ENCODE measurements around the gene PRAF2. TPM values are rescaled to one million over a fixed set of nuclear protein-coding genes. Genes with fewer than 3 reads are reported as not detected.

PRAF2 gene
- total and polyA plus RNA-seq, 5 experiments from 2014 or later: 22.9 to 52.9 (median 39.0) TPM

DNA sequence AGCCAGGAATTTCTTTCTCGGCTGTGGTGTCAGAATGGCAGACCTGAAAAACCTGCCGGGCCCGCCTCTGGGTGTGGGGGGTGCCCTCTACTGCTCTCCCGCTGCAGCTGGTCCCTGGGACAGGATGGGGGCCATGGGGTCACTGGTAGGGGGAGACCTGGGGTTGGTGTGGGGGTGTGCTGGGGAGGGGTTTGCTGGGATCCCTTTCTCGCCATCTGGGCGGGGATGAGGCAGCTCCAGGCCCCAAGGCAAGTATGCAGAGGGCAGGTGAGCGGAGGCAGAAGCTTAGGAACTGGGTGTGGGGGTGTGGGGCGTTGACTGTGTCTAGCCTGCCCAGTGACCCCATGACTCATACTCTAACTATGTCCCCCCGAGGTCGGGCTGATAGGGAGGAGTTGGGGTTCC lies 14.1 kb downstream of the PRAF2 start:
- no peak for DNase-seq
- H3K27ac Mint-ChIP-seq: peak overlapping the region in 3 of 10 donors; percentile 47 to 73 (median 58)
- no peak overlapping the region for H3K4me3 Mint-ChIP-seq
- ATAC-seq: no peak
- H3K9me3 Mint-ChIP-seq: no peaks in the 10 kb centered on the region
- H3K36me3 Mint-ChIP-seq: peaks cover 0 to 10% (median 0%) of the 10 kb centered on the region in 3 donors
- no peaks in the 10 kb centered on the region for H3K27me3 Mint-ChIP-seq
- H3K4me1 Mint-ChIP-seq: peaks cover 8 to 25% (median 11%) of the 10 kb centered on the region in 4 donors
- POLR2A ChIA-PET: no interaction called here

DNA sequence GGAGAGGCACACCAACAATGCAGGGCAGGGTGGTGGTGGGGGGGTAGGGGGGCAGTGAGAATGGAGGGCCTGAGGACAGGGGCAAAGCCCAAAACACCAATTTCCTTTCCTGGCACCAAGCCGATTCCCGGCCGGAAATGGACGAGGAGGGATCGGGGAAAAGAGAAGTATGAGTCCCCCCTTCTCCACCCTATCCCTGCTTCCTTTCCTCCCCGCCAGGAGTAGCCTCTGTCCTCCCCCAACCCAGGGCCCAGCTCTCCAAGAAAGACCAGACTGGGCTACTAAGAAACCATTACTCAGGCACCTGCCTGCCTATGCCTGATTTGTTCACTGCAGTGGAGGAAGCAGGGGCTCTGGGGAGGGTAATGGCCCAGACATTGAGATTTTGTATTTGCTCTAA lies 14.6 kb downstream of the PRAF2 start:
- Mint-ChIP-seq H3K27me3 (no peaks in the 10 kb centered on the region), H3K9me3 (no peaks in the 10 kb centered on the region), H3K4me1 (peaks cover 13 to 30% (median 16%) of the 10 kb centered on the region in 4 donors), H3K4me3 (no peak overlapping the region), H3K36me3 (peaks cover 0 to 10% (median 0%) of the 10 kb centered on the region in 3 donors), H3K27ac (peak overlapping the region in 3 of 10 donors; percentile 43 to 71 (median 47))
- DNase-seq (no peak), ATAC-seq (no peak)
- POLR2A ChIA-PET: interaction anchor here (1.2 kb wide), 1 partner anchor 16 kb away, joined by 5 read pairs; the partner anchor contains the start of gene TFE3

DNA sequence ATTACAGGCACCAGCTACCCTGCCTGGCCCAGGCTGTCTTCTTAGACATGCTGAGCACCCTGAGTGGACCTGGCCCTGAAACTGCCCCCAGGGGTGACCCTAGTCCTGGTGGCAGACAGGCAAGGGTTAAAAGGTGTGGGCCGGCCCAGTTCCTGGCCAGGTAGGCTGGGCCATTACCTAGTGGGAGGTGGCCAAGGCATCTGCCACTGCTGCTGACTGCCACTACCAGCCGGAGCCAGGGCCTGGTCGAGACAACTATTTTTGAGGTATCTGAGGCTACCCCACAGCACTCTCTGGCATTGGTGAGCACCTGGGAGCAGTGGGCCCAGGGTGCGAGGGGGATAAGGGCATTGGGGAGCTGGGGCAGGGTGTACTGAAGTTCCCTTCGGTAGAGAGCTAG lies 15.0 kb downstream of the PRAF2 start, which contains the start of gene CCDC120:
Gene CCDC120, plus strand, starts transcription at position 206 of the 400 bp plus-strand sequence. CDS start 3,043 bp downstream, outside the sequence.
- peak within 1 kb of the TSS in 5 of 10 donors; percentile 43 to 73 (median 58) for H3K27ac Mint-ChIP-seq
- no peak within 1 kb of the TSS for H3K4me3 Mint-ChIP-seq

DNA sequence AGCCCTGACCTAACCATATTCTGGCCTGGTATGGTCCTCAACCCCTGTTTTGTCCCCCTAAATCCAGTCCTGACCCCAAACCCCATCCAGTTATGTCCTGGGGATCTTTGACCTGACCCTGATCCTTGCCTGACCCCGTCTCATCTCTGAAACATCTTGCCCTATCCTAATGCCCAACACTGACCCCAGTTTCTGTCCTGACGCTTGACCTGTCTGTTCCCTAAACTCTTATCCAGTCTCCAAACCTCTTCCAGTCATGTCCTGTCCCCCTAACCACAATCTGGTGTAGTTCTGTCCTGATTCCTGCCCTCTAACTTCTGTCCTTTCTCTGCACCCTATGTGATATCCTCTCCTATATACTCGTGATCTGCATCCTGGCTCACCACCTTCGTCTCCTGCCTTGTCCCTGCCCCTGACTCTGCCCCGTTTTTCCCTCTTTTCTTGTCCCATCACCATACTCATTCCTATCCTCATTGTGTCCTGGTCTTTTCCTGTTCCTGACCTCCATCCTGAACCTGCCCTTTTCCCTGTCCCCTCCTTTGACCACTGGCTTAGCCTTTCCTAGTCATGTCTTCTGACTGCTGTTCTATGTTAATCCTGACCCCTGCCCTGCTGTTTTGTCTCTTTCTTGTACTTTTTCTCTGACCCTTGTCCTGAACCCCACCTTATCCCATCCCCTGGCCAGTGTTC lies 19.6 kb downstream of the PRAF2 start:
- H3K36me3 Mint-ChIP-seq: no peaks in the 10 kb centered on the region
- ATAC-seq (no peak), DNase-seq (no peak)
- H3K4me3 Mint-ChIP-seq: peak overlapping the region; percentile 67 to 93 (median 86)
- peak overlapping the region; percentile 73 to 98 (median 93) for H3K27ac Mint-ChIP-seq
- peaks cover 0 to 2% (median 0%) of the 10 kb centered on the region in 9 donors for H3K9me3 Mint-ChIP-seq
- H3K4me1 Mint-ChIP-seq: peaks cover 22 to 40% (median 29%) of the 10 kb centered on the region in 4 donors
- POLR2A ChIA-PET: no interaction called here
- no peaks in the 10 kb centered on the region for H3K27me3 Mint-ChIP-seq

More for the DNA sequence above, 15.0 kb downstream of the PRAF2 start, which contains the start of gene CCDC120:
- Mint-ChIP-seq H3K9me3 (no peaks in the 10 kb centered on the region), H3K36me3 (peaks cover 0 to 10% (median 0%) of the 10 kb centered on the region in 3 donors), H3K4me1 (peaks cover 17 to 33% (median 20%) of the 10 kb centered on the region in 4 donors), H3K27me3 (no peaks in the 10 kb centered on the region)
- POLR2A ChIA-PET: interaction anchor here (1.2 kb wide), 1 partner anchor 15 kb away, joined by 5 read pairs; the partner anchor contains the start of gene TFE3
- ATAC-seq (no peak), DNase-seq (no peak)

DNA sequence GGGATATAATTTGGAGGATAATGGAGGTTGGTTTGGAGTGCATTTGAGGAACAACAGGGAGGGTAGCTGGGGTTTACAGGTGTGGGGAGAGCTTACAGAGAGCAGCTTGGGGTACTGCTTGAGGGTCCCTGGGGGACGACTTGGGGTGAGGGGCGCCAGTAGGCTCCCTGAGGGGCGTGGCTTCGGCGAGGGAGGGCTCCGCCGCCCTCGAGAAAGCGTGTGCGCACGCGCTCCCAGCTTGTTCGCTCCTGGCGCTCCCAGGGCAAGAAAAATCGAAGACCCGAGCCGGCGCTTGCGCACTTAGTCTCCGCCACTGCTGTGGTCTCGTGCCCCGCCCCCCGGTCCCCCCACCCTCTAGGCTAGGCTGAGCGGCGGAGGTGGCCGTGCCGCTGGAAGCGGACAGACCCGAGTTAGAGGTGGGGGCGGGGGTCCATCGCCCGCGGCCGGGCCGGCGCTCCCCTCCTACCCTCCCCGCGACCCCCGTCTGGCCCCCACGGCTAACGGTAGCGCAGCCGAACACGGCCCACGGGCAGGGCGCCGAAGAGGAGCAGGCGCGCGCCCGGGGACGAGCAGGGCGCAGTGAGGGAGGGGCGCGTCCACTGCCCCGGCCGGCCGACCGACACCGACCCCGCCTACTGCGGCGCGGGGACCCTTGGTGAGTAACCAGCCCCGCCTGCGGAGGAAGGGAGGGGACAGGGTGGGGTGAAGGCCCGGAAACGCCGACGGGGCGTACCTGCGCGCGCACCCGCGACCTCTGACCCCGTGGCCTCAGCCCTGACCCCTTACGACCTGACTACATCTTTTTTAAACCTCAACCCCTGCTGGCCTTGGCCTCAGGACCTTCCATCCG lies 20.4 kb downstream of the PRAF2 start:
- no peaks in the 10 kb centered on the region for H3K36me3 Mint-ChIP-seq
- POLR2A ChIA-PET: interaction anchor here (1.0 to 1.2 kb wide), 2 partner anchors 9 to 96 kb away, joined by 3 read pairs; partner anchors contain the start of gene OTUD5
- peak overlapping the region; percentile 86 to 98 (median 93) for H3K27ac Mint-ChIP-seq
- DNase-seq: peak; percentile 43 to 84 (median 46)
- H3K4me3 Mint-ChIP-seq: peak overlapping the region; percentile 73 to 93 (median 86)
- H3K9me3 Mint-ChIP-seq: peaks cover 0 to 2% (median 0%) of the 10 kb centered on the region in 9 donors
- peak; percentile 81 to 86 for ATAC-seq
- no peaks in the 10 kb centered on the region for H3K27me3 Mint-ChIP-seq
- H3K4me1 Mint-ChIP-seq: peaks cover 22 to 40% (median 29%) of the 10 kb centered on the region in 4 donors

DNA sequence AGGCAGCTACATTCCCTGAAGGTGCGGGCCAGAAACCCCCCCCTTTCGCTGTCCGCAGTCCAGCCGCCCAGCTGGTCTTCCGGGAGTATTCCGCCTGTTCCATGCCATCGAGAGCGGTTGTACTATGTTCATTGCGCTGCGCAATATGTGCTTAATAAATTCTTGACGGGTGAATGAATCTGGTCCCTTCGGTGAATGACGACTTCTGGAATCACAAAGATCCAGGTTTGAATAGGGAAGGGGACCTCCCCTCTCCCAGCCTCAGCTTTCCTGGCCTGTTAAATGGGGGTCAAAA lies 29.9 kb downstream of the PRAF2 start:
- Mint-ChIP-seq H3K27me3 (no peaks in the 10 kb centered on the region), H3K27ac (peak overlapping the region; percentile 83 to 96 (median 94)), H3K4me3 (peak overlapping the region in 9 of 10 donors; percentile 81 to 94 (median 84)), H3K36me3 (peaks cover 0 to 6% (median 0%) of the 10 kb centered on the region in 3 donors), H3K4me1 (peaks cover 11 to 37% (median 34%) of the 10 kb centered on the region in 4 donors), H3K9me3 (no peaks in the 10 kb centered on the region)
- POLR2A ChIA-PET: interaction anchor here (0.7 to 3.2 kb wide), 7 partner anchors 9 to 132 kb away, joined by 3 to 15 read pairs (median 5); partner anchors contain the start of genes CCDC120, GRIPAP1, OTUD5 and PRAF2
- no peak for ATAC-seq
- no peak for DNase-seq

DNA sequence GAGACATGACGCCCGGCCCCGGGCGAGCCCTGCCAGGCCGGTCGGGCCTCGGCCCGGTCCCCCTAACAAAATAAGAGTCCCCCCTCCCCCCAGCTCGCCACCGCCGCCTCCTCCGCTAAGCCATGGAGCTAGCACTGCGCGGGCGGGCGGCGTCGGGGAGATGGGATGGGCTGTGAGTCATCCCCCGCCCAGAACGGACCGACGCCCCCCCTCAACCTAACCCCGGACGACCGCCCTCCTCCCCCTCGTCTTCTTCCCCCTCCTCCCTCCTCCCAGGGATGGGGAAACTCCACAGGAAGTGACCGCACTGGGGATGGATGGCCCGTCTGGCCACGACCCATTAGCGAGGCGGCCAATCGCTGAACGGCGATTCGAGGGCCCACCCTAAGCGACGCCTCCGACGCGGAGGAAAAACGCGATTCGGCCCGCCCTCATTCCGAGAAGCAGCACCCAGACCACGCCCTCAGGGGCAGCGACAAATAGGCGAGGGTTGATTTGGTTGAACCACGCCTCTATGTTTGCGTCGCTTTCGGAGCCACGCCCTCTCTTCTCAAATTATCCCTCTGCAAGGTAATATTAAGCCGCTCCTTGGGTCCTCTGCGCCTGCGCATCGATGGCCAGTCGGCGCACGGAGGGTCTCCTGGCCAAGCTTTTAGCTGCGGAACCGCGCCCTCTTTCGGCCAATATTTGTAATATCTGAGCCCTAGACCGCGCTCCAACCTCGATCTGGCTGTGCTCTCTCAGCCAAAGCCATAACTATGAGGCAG lies 30.4 kb downstream of the PRAF2 start, which contains the start of gene TFE3:
Gene TFE3, minus strand, starts transcription at position 138 of the 767 bp plus-strand sequence. Its CDS starts 131 bp downstream, at position 7.
- peak within 1 kb of the TSS; percentile 81 to 94 (median 88) for H3K4me3 Mint-ChIP-seq
- peaks cover 13 to 40% (median 35%) of the 10 kb centered on the region in 4 donors for H3K4me1 Mint-ChIP-seq
- no peaks in the 10 kb centered on the region for H3K9me3 Mint-ChIP-seq
- H3K27me3 Mint-ChIP-seq: no peaks in the 10 kb centered on the region
- ATAC-seq (peak; percentile 88 to 89), DNase-seq (peak; percentile 83 to 98 (median 94))
- H3K27ac Mint-ChIP-seq: peak within 1 kb of the TSS; percentile 83 to 96 (median 94)
- H3K36me3 Mint-ChIP-seq: peaks cover 0 to 12% (median 3%) of the 10 kb centered on the region in 3 donors
- POLR2A ChIA-PET: interaction anchor here (0.6 to 3.2 kb wide), 13 partner anchors 10 to 455 kb away, joined by 3 to 15 read pairs (median 4); partner anchors contain the start of genes CCDC120, GRIPAP1, OTUD5 and PRAF2

DNA sequence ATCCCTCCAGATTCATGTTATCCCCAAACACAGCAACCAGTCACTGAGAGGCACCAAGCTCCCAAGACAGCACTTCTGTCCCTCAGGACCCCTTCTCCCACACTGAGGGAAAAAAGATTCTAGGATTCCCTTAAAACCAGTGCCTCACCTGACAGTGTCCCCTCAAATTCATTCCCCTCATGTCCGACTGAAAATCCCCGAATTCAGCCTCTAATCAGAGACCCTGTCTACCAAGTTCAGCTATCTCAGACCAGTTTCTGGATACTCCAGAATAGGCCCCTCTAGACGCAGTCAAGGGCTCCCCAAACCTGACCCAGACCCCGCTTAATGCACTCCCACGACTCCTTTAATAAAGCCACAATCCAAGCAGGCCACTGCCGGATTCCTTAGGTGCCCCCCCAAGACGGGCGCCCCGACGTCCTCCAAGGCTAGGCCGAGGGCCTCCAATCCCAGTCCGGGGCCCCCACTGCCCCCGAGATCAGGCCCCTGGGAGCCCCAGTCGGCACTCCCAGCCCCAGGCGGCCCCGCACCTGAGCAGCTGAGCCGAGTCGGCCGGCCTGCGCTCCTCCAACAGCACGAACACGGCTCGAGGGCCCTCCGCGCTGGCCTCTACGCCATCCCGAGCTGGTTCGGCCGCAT lies 31.1 kb downstream of the PRAF2 start:
- no peaks in the 10 kb centered on the region for H3K9me3 Mint-ChIP-seq
- POLR2A ChIA-PET: interaction anchor here (0.6 to 3.2 kb wide), 12 partner anchors 16 to 151 kb away, joined by 3 to 15 read pairs (median 4); partner anchors contain the start of genes CCDC120, GPKOW, GRIPAP1 and OTUD5
- ATAC-seq (peak; percentile 1 to 12), DNase-seq (no peak)
- peak overlapping the region; percentile 81 to 94 (median 88) for H3K4me3 Mint-ChIP-seq
- no peaks in the 10 kb centered on the region for H3K27me3 Mint-ChIP-seq
- peaks cover 0 to 13% (median 3%) of the 10 kb centered on the region in 3 donors for H3K36me3 Mint-ChIP-seq
- H3K4me1 Mint-ChIP-seq: peaks cover 13 to 40% (median 35%) of the 10 kb centered on the region in 4 donors
- peak overlapping the region; percentile 83 to 96 (median 94) for H3K27ac Mint-ChIP-seq

DNA sequence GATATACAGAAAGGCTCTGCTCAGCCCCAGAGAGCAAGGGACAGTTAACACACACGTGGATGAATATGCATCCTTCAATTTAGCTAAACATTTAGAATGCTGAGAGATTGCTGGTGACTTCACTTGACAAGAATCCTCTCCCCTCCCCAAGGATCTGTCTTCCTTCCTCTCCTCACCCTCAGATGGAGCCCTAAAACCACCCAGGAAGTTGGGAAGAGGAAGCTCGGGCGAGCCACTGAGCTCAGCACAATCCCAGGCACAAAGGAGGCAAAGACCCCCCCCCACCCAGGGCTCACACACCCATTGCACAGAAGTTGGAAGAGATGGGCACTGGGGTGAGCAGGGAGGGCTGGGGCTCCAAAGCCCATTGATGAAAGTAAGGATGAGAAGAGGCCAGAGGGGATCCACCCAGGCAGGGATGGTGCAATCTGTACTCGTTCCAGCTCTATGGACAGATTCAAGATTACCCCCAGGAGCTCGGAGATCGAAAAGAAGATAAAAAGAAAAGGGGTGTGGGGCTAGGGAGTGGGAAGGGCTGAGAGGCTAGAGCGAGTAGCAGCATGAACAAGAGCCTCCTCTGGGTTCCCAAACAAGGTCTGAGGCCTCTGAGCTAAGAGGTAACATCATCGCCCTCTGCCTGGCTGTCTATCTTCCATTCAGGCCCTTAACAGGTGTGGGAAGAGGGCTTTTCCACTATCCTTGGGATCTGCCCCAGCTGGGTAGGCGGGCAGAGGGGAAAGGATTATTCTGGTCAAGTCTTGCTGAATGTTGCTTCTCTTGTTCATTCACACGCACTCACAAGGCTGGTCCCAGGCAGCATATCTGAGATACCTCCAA lies 31.8 kb downstream of the PRAF2 start:
- POLR2A ChIA-PET: interaction anchor here (0.6 to 3.2 kb wide), 8 partner anchors 38 to 231 kb away, joined by 3 to 15 read pairs (median 4); partner anchors contain the start of genes GPKOW, GRIPAP1, OTUD5 and PQBP1
- H3K9me3 Mint-ChIP-seq: no peaks in the 10 kb centered on the region
- peaks cover 0 to 18% (median 3%) of the 10 kb centered on the region in 3 donors for H3K36me3 Mint-ChIP-seq
- no peaks in the 10 kb centered on the region for H3K27me3 Mint-ChIP-seq
- no peak for ATAC-seq
- peak overlapping the region; percentile 83 to 96 (median 94) for H3K27ac Mint-ChIP-seq
- H3K4me1 Mint-ChIP-seq: peaks cover 13 to 40% (median 35%) of the 10 kb centered on the region in 4 donors
- DNase-seq: no peak
- peak overlapping the region; percentile 81 to 94 (median 88) for H3K4me3 Mint-ChIP-seq

DNA sequence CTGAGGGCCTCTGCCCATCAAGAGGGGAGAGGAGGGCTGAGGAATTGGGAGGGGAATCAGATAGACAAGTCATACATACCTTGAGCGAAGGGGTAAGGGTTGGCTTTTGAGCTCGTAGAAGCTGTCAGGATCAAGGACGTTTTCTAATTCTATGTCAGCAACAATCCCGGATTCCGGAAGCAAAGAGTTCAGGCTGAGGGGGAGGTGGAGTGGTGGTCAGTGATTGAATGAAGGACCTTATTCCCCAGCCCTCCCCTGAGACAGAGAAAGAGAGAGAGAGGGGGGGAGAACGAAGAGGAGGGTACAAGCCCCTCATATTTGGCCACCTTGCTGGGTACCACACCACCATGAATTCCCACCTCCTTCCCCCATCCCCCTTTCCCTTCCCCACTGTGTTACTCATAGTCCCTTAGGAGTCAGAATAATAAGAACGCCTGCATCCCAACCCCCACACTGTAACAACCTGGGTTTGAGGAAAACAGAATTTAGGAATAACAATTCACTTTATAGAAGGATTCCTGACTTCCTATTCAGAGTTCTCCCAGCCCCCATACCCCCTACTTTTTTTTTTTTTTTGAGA lies 33.3 kb downstream of the PRAF2 start:
- peaks cover 0 to 25% (median 3%) of the 10 kb centered on the region in 3 donors for H3K36me3 Mint-ChIP-seq
- no peaks in the 10 kb centered on the region for H3K9me3 Mint-ChIP-seq
- peak overlapping the region in 3 of 10 donors; percentile 4 to 36 (median 33) for H3K4me3 Mint-ChIP-seq
- H3K27me3 Mint-ChIP-seq: no peaks in the 10 kb centered on the region
- H3K4me1 Mint-ChIP-seq: peaks cover 13 to 40% (median 35%) of the 10 kb centered on the region in 4 donors
- no peak for DNase-seq
- no peak for ATAC-seq
- H3K27ac Mint-ChIP-seq: peak overlapping the region in 8 of 10 donors; percentile 19 to 77 (median 62)
- POLR2A ChIA-PET: interaction anchor here (0.6 to 1.7 kb wide), 2 partner anchors 38 to 82 kb away, joined by 3 read pairs; partner anchors contain the start of gene GRIPAP1
